ENCODE results near the gene NEGR1.

NEGR1 gene

DNA sequence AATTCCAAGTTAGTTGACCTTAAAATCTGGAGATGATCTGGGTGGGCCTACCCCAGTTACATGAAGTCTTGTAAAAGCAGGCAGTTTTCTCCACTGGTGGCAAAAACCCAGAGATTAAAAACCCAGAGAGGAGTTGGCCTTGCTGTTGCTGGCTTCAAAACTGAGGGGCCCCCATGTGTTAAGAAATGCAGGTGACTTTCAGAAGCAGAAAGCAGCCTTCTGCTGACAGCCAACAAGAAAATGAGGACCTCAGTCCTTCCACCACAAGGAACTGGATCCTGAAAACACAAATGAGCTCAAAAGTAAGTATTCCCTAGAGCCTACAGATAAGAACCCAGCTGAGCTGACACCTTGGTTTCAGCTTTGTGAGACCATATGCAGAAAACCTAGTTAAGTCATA, 857.8 kb downstream of the NEGR1 start:
- Histone ChIP-seq H3K27me3 (ENCODE audit: insufficient read depth, low read length, poor library complexity, severe bottlenecking) (no peaks in the 10 kb centered on the region), H2AFZ (ENCODE audit: low read length) (no peak overlapping the region), H3K79me2 (ENCODE audit: insufficient read depth, low read length) (no peaks in the 10 kb centered on the region), H3K4me1 (ENCODE audit: insufficient read depth, low read length, poor library complexity, severe bottlenecking) (no peaks in the 10 kb centered on the region), H3K36me3 (ENCODE audit: insufficient read depth, low read length) (no peaks in the 10 kb centered on the region), H3K4me2 (ENCODE audit: low read depth, low read length, poor library complexity, severe bottlenecking) (no peak overlapping the region), H3F3A (ENCODE audit: low read depth) (no peaks in the 10 kb centered on the region), H3K9me3 (ENCODE audit: insufficient read depth, low read depth, low read length) (no peaks in the 10 kb centered on the region), H3K4me3 (ENCODE audit: low read length, poor library complexity, severe bottlenecking) (no peak overlapping the region), H3K9ac (ENCODE audit: low read depth, low read length, poor library complexity, severe bottlenecking) (no peak overlapping the region), H3K9me2 (replicated peaks; ENCODE audit: low read depth, low read length) (no peaks in the 10 kb centered on the region), H4K20me1 (ENCODE audit: insufficient read depth, low read length, poor library complexity, severe bottlenecking) (no peaks in the 10 kb centered on the region)
- TF ChIP-seq, protein P1, sequence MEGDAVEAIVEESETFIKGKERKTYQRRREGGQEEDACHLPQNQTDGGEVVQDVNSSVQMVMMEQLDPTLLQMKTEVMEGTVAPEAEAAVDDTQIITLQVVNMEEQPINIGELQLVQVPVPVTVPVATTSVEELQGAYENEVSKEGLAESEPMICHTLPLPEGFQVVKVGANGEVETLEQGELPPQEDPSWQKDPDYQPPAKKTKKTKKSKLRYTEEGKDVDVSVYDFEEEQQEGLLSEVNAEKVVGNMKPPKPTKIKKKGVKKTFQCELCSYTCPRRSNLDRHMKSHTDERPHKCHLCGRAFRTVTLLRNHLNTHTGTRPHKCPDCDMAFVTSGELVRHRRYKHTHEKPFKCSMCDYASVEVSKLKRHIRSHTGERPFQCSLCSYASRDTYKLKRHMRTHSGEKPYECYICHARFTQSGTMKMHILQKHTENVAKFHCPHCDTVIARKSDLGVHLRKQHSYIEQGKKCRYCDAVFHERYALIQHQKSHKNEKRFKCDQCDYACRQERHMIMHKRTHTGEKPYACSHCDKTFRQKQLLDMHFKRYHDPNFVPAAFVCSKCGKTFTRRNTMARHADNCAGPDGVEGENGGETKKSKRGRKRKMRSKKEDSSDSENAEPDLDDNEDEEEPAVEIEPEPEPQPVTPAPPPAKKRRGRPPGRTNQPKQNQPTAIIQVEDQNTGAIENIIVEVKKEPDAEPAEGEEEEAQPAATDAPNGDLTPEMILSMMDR (conservative IDR thresholded peaks at IDR 0.05; ENCODE audit: low read length), result no peak
- TF ChIP-seq EZH2phosphoT487 (IDR thresholded peaks at IDR 0.05; ENCODE audit: borderline replicate concordance), result no peak

DNA sequence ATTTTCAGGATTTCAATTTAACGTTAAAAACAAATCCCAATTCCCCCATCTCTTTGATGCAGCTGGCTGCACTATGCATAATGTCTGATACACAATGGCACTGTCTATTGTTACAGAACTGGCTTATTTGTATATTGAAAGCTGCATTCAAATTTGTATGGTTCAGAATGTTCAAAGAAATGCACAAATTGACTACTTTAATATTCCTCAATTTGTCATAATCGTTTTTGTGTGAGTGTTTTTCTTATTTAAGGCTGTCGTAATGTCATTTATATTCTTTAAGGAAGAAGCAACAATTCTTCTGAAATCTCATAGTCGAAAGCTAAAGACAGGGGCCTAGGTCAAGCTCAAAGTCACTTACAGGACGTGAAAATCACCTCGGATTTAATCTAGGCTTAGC, 860.1 kb downstream of the NEGR1 start:
- no peaks in the 10 kb centered on the region for H3F3A ChIP-seq (ENCODE audit: low read depth)
- H3K9me3 ChIP-seq (ENCODE audit: insufficient read depth, low read depth, low read length), result no peaks in the 10 kb centered on the region
- H3K36me3 ChIP-seq (ENCODE audit: insufficient read depth, low read length), result no peaks in the 10 kb centered on the region
- no peaks in the 10 kb centered on the region for H3K9me2 ChIP-seq (replicated peaks; ENCODE audit: low read depth, low read length)
- no peaks in the 10 kb centered on the region for H4K20me1 ChIP-seq (ENCODE audit: insufficient read depth, low read length, poor library complexity, severe bottlenecking)
- no peak overlapping the region for H2AFZ ChIP-seq (ENCODE audit: low read length)
- H3K4me2 ChIP-seq (ENCODE audit: low read depth, low read length, poor library complexity, severe bottlenecking), result no peak overlapping the region
- H3K4me1 ChIP-seq (ENCODE audit: insufficient read depth, low read length, poor library complexity, severe bottlenecking), result no peaks in the 10 kb centered on the region
- no peaks in the 10 kb centered on the region for H3K79me2 ChIP-seq (ENCODE audit: insufficient read depth, low read length)
- H3K27me3 ChIP-seq (ENCODE audit: insufficient read depth, low read length, poor library complexity, severe bottlenecking), result no peaks in the 10 kb centered on the region
- TF ChIP-seq, protein P1 (conservative IDR thresholded peaks at IDR 0.05; ENCODE audit: low read length), result no peak
- H3K4me3 ChIP-seq (ENCODE audit: low read length, poor library complexity, severe bottlenecking), result no peak overlapping the region
- H3K9ac ChIP-seq (ENCODE audit: low read depth, low read length, poor library complexity, severe bottlenecking), result no peak overlapping the region

DNA sequence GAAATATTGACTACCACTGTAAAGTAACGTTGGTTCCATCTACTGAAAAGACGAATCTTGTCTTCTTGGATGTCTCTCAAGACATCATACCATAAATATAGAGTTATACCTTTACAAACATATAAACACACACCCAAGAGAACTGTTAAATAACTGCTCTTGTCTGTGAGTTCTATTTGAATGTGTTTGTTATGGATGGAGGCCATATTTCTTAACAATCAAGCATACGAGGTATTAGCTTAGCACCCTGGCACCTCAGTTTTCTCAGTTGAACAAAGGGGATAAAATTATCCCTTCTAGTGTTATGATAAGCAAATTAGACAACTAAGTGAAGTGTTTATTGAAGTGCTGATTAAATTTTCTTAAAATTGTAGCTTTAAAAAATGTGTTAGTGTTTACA, 864.9 kb downstream of the NEGR1 start:
- Histone ChIP-seq H3K36me3 (ENCODE audit: insufficient read depth, low read length) (no peaks in the 10 kb centered on the region), H3K4me2 (ENCODE audit: low read depth, low read length, poor library complexity, severe bottlenecking) (no peak overlapping the region), H2AFZ (ENCODE audit: low read length) (no peak overlapping the region), H3K9ac (ENCODE audit: low read depth, low read length, poor library complexity, severe bottlenecking) (no peak overlapping the region), H3K4me3 (ENCODE audit: low read length, poor library complexity, severe bottlenecking) (no peak overlapping the region), H3K27me3 (ENCODE audit: insufficient read depth, low read length, poor library complexity, severe bottlenecking) (no peaks in the 10 kb centered on the region), H3K79me2 (ENCODE audit: insufficient read depth, low read length) (no peaks in the 10 kb centered on the region), H3K4me1 (ENCODE audit: insufficient read depth, low read length, poor library complexity, severe bottlenecking) (no peaks in the 10 kb centered on the region), H3K9me2 (replicated peaks; ENCODE audit: low read depth, low read length) (no peaks in the 10 kb centered on the region), H3F3A (ENCODE audit: low read depth) (no peaks in the 10 kb centered on the region), H3K9me3 (ENCODE audit: insufficient read depth, low read depth, low read length) (no peaks in the 10 kb centered on the region), H4K20me1 (ENCODE audit: insufficient read depth, low read length, poor library complexity, severe bottlenecking) (no peaks in the 10 kb centered on the region)
- TF ChIP-seq EZH2phosphoT487 (IDR thresholded peaks at IDR 0.05; ENCODE audit: borderline replicate concordance), result no peak
- TF ChIP-seq, protein P1 (conservative IDR thresholded peaks at IDR 0.05; ENCODE audit: low read length), result no peak

All from Loucy (cell line).